ENCODE data around the gene NRF1.
"Not testable (repeated sequence)": the region's sequence is repeated elsewhere in the genome, so short reads cannot be mapped to it uniquely, and the experiment has no call there.

The NRF1 gene

DNA sequence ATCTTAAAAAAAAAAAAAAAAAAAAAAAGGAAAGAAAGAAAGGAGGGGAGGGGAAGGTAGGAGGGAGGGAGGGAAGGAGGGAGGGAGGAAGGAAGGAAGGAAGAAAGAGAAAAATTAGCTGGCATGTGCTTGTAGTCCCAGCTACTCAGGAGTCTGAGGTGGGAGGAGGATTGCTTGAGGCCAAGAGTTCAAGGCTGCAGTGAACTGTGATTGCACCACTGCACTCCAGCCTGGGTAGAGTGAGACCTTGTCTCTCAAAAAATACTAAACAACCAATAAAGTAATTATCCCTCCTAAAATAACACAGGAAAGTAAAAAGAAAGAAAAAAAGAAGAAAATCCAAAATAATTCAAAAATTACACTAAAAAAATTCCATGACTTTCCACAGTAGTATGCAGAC, 13.8 kb upstream of the NRF1 start:
- no peak overlapping the region for H3K4me3 ChIP-seq (ENCODE audit: low read length)

DNA sequence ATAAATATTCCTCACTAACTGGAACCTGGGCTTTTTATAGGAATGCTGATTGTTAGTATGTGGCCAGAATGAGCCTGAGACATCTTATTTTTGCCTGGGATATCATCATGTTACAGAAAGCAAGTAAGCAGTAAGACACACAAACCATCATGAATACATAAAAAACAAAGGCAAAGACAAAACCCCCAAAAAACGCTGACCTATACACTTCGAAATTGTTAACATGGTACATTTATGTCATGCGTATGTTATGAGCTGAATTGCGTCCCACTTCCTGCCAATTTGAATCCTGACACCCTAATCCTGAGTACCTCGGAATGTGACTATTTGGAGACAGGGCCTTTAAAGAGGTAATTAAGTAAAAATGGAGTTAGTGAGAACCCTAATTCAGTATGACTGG, 12.3 kb upstream of the NRF1 start:
- no peak overlapping the region for H3K4me3 ChIP-seq (ENCODE audit: low read length)
- no peak for TF ChIP-seq ZNF274 (IDR thresholded peaks at IDR 0.05; ENCODE audit: low read depth, low read length)

More for the DNA sequence above, 13.8 kb upstream of the NRF1 start:
- TF ChIP-seq ZNF274 (IDR thresholded peaks at IDR 0.05; ENCODE audit: low read depth, low read length), result no peak

DNA sequence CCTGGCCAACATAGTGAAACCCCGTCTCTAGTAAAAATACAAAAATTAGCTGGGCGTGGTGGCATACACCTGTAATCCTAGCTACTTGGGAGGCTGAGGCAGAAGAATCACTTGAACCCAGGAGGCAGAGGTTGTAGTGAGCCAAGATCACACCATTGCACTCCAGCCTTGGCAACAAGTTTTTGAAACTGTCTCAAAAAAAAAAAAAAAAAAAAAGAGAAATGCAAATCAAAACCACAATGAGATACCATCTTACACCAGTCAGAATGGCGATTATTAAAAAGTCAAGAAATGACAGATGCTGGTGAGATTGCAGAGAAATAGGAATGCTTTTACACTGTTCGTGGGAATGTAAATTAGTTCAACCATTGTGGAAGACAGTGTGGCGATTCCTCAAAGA, 7.9 kb upstream of the NRF1 start:
- not testable (repeated sequence) for H3K4me3 ChIP-seq (ENCODE audit: low read length)

DNA sequence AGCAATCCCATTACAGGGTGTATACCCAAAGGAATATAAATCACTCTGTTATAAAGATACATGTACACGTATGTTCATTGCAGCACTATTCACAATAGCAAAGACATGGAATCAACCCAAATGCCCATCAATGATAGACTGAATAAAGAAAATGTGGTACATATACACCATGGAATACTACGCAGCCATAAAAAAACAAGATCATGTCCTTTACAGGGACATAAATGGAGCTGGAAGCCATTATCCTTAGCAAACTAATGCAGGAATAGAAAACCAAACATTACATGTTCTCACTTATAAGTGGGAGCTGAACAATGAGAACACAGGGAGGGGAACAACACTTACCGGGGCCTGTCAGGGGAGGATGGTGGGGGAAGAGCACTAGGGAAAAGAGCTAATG, 7.5 kb upstream of the NRF1 start:
- not testable (repeated sequence) for H3K4me3 ChIP-seq (ENCODE audit: low read length)

DNA sequence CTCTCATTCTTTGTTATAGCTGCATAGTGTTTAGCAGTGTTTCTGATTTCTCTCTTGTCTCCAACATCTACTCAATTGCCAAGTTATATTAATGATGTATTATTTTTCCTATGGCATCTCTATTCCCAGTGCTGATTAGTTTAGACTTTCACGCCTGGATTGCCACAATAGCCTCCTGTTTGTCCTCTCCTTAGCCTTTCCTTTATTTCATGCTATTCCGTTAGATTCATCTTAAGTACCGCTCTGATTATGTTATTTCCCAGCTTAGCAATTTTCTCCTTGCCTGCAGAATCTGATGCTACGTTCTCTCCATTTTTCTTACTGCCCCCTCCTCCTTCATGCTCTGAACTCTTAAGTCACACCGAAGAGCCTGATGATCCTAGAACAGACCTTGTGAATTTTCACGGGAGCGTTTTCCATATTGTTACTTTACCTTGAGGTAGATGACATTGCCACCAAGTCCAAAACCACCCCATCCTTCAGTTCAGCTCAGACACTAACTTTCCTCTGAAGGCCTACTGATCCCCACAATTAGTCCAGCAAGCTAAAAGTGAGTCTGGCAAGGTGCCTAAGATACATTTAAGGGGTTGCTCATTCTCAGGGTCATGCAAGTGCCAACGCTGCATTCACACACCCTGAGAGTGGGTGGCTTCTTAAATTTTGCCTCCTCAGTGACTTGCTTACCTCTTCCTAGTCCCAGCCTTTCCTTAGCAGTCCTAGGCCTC, 6.6 kb upstream of the NRF1 start:
- no peak for TF ChIP-seq ZNF274 (IDR thresholded peaks at IDR 0.05; ENCODE audit: low read depth, low read length)

DNA sequence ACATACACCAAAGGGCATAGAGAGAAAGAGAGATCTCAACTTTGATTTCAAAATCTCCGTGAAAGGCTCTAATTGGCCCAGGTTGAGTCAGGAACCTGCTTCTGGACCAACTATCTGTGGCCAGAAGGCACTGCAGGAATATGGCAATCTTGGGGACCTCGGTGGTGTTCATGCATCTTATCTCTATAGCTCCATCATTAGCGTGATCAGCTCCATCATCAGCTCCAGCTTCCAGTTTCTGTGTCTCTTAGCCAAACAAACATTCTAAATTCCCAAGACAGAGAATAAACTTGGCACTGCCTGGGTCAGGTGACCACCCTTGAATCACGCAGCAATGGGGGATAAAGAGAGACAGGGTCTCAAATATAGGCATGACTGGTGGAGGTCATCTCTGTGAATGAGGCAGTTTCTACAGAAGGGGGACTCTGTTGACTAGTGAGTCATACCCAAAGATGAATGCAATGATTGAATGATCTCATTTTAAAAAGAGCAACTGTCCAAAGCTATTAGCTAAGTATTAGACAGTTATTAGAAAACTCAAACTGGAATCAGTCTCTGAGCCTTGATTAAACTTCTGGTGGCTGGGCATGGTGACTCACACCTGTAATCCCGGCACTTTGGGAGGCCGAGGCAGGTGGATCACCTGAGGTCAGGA, 5.4 kb upstream of the NRF1 start:
- no peak overlapping the region for H3K4me3 ChIP-seq (ENCODE audit: low read length)
- no peak for TF ChIP-seq ZNF274 (IDR thresholded peaks at IDR 0.05; ENCODE audit: low read depth, low read length)

More for the DNA sequence above, 6.6 kb upstream of the NRF1 start:
- no peak overlapping the region for H3K4me3 ChIP-seq (ENCODE audit: low read length)

DNA sequence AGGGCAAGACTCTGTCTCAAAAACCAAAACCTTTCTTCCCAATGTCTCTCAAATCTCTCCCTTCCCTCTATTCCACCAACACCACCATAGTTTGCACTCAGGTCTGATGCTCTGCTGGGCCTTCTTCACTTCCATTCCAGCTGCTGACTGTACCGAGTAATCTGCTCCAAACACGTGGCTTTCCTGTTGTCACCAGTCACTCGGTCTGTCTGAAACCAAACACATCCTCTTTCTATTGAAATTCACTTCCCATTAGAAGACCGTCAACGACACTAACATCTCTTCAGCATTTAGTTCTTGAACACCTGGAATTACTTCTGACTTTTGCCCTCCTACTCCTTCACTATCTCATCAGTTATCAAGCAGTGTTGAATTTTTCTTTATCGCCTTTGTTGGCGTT, 4.7 kb upstream of the NRF1 start:
- TF ChIP-seq ZNF274 (IDR thresholded peaks at IDR 0.05; ENCODE audit: low read depth, low read length), result no peak
- no peak overlapping the region for H3K4me3 ChIP-seq (ENCODE audit: low read length)

DNA sequence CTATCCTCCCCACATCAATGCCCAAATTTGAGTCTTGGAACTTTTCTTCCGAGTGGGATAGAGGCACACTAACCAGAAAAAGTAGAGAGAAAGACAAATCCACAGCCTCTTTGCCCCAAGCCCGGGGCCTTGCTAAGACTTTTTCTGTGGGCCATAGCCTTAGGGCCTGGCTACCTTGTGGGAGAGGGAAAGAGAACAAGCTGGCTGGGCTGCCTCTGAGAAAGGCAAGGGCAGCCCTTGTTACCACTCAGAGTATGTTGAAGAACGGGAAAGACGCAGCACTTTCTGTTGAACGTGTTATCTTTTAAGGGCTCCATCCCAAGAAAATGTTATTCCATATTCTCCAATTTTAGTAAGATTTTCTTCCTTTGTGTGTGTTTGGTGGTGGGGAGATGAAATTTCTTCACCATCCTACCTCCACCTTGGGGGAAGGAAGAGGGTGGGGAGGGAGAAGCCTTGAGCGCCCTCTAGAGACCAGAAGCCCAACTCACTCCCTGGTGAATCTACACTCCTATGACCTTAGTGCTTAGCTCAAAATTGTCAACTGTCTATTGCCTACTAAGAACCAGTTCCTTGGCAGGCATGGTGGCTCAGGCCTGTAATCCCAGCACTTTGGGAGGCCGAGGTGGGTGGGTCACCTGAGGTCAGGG, 3.9 kb upstream of the NRF1 start:
- no peak for TF ChIP-seq ZNF274 (IDR thresholded peaks at IDR 0.05; ENCODE audit: low read depth, low read length)
- no peak overlapping the region for H3K4me3 ChIP-seq (ENCODE audit: low read length)

DNA sequence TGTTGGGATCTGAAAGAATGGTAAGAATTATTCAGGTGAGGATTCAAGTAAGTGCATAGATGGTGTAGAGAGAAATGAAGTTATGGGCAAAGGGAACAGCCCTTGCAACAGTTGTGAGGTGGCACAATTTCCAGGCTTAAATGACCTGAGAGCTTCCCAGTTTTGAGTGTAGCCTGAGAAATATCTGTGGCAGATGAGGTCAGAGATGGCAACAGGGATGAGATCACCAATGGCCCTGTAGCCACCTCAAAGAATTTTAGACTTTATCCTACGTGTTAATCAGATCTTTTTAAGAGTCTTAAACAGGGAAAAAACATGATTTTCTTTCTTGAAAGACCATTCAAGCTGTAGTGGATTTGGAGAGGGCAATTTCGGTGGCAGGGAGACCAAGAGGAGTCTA, 1.9 kb upstream of the NRF1 start:
- no peak overlapping the region for H3K4me3 ChIP-seq (ENCODE audit: low read length)
- no peak for TF ChIP-seq ZNF274 (IDR thresholded peaks at IDR 0.05; ENCODE audit: low read depth, low read length)

DNA sequence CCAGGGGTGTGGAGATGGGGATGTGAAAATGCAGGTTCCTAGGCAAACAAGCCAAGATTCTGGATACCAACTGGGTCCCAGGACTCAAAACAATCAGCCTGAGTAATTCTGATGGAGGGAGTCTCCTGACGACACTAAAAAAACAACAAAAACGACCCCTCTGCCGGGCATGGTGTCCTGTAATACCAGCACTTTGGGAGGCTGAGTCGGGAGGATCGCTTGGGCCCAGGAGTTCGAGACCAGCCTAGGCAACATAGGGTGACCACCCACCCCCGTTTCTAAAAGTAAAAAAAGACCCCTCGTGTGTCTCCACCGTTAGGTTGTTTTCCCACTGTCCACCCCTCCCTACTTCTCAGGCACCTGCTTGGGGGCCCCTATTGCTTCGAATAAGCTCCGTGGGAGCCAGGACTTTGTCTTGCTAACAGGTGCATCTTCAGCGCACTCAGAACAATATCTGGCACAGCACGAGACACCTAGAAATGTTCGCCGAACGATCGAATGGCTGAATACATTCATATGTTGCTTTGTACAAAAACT, 743 bp upstream of the NRF1 start:
- H3K4me3 ChIP-seq (ENCODE audit: low read length), result peak overlapping the region; percentile 89
- no peak for TF ChIP-seq ZNF274 (IDR thresholded peaks at IDR 0.05; ENCODE audit: low read depth, low read length)

DNA sequence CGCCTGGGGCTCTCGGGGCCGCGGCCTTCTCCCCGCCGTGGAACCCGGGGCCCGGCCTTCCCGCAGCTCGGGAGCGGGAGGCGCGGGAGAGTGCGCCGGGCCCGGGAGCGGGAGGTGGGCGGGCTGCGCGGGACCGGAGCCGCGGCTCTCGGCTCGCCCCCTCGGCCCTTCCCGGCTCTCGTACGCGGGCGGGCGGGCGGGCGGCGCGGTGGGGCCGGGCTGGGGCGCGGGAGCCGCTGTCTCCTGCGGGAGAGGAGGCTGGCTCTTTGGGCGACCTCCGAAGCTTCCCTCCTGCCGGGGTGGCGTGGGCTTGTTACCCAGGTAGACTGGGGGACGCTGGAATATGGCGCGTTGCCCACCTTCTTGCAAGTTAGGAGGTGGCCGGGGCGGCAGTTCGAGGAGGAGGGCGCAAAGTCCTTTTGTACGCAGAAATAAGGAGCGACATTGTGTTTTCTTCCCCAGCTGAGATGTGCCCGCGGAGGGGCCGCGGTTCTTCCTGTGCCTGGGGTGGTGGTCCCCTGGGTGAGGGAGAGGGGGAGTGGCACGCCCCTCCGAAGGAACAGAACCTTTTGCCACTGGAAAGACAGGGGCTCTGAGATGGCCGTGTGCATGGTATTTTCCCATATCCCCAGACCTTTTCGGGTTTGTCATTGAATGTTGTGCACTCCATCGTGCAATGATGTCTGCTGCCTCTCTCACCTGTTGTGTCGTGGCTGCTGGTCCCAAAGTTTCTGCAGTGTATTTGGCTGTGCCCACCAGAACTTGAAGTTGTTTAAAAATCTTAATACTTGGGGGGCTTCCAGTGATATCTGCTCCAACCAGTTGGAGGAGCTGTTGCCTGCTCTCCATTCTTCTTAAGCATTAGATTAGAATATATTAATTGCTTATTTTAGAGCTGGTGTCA, 844 bp downstream of the NRF1 start:
- H3K4me3 ChIP-seq (ENCODE audit: low read length), result peak overlapping the region; percentile 89
- TF ChIP-seq ZNF274 (IDR thresholded peaks at IDR 0.05; ENCODE audit: low read depth, low read length), result no peak

DNA sequence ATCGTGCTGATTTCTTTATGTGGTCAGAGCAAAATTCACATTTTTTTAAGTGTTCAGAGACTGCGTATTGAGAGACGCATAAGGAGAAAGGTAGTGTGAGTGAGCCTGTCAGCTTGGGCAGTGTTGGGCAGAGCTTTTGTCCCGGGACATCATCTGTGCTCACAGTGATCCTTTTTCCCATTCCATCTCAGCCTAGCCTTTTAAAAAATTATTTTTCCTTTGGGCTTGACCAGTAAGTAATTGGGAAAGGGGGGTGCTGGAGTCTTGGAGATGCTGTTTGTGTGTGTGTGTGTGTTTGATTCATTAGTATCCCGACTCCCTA, 1.5 kb downstream of the NRF1 start:
- H3K4me3 ChIP-seq (ENCODE audit: low read length), result peak overlapping the region; percentile 89
- no peak for TF ChIP-seq ZNF274 (IDR thresholded peaks at IDR 0.05; ENCODE audit: low read depth, low read length)

DNA sequence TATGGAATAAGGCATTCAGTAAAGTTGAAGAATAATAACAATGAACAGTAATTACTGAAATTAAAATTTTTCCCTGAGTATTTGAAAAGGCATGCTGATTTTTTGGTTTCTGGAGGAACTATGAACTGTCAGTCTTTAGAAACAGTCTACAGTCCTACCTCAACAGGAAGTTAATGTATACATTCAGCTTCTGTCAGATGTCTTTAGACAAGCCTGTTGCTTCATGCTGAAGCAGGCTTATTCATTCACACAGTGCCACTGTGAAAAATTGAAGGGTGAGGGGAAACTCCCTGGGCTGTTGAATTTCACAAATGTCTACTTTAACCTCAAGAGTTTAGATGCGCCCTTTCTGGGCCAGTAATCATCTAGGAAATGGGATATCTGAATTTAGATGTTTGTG, 3.5 kb downstream of the NRF1 start:
- TF ChIP-seq ZNF274 (IDR thresholded peaks at IDR 0.05; ENCODE audit: low read depth, low read length), result no peak
- no peak overlapping the region for H3K4me3 ChIP-seq (ENCODE audit: low read length)

DNA sequence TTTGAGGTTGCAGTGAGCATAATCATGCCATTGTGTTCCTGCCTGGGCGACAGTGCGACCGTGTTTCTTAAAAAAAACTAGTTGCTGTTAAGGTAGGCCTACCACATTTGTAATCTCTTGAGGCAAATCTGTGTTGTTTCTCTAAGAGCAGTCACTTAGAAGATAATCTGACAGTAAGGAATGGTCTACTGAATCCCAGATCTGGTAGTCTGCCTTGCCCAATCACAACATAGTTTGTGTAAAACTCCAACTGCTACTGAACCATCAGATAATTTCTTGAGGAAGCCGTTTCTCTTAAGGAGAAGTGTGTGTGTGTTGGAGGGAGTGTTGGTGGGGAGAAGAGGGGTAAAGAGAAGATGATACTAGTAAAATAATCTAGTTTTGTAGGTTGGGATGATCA, 5.0 kb downstream of the NRF1 start:
- no peak overlapping the region for H3K4me3 ChIP-seq (ENCODE audit: low read length)
- TF ChIP-seq ZNF274 (IDR thresholded peaks at IDR 0.05; ENCODE audit: low read depth, low read length), result no peak
